PC-3 (cell line): Measurements from ENCODE around the gene STXBP6. TPM values are rescaled to one million over a fixed set of nuclear protein-coding genes. Genes with fewer than 3 reads are reported as not detected.

ENCODE experiments used
- ATAC-seq: fragments of 200-7000 bp; cut with Tn5 transposase; 2 replicates; pipeline ENCODE4 v1.9.1; 2020; ENCODE audit warnings: mild to moderate bottlenecking, moderate library complexity
- BruUV-seq: library from RNA; stranded (reverse); fragments of 400-500 nt; replicated peaks from 2 replicates; lab custom pipeline; 2021; lab: Mats Ljungman, UMichigan
- CTCF ChIA-PET: fragments of 300-600 bp; sonication (Branson Sonifier 250); formaldehyde crosslinking; loops from one replicate; lab custom pipeline; 2022; ENCODE audit warnings: antibody characterized with exemption; lab: Charles Lee
- POLR2A ChIA-PET: fragments of 300-600 bp; sonication (Branson Sonifier 250); formaldehyde crosslinking; loops from one replicate; lab custom pipeline; 2022; ENCODE audit warnings: antibody characterized with exemption; ENCODE audit not compliant: unreplicated experiment; lab: Charles Lee
- DNase-seq: peaks from one replicate; pipeline ENCODE4 v3.0.0-alpha.2; 2015
- H2AFZ ChIP-seq: fragments of 300-600 bp; sonication (generic); 2 replicates; pipeline ENCODE4 v1.6.0; 2016; ENCODE audit warnings: antibody characterized with exemption, low read length
- H3F3A ChIP-seq: fragments of 300-600 bp; sonication (generic); one replicate; pipeline ENCODE4 v1.6.0; 2017; ENCODE audit warnings: antibody characterized with exemption, low read length, control low read depth, mild to moderate bottlenecking; ENCODE audit not compliant: unreplicated experiment
- H3K27ac ChIP-seq: fragments of 300-600 bp; sonication (generic); 2 replicates; pipeline ENCODE4 v1.5.1; 2016; ENCODE audit warnings: mild to moderate bottlenecking, low read length
- H3K27me3 ChIP-seq: fragments of 300-600 bp; sonication (generic); 2 replicates; pipeline ENCODE4 v1.6.1; 2016; ENCODE audit warnings: low read length, mixed read lengths
- H3K36me3 ChIP-seq: fragments of 300-600 bp; sonication (generic); 2 replicates; pipeline ENCODE4 v1.6.1; 2016; ENCODE audit warnings: low read depth, mixed run types, low read length, mixed read lengths
- H3K4me1 ChIP-seq: fragments of 300-600 bp; sonication (generic); 2 replicates; pipeline ENCODE4 v1.5.1; 2016; ENCODE audit warnings: low read length; ENCODE audit not compliant: insufficient read depth
- H3K4me2 ChIP-seq: fragments of 300-600 bp; sonication (generic); 2 replicates; pipeline ENCODE4 v1.6.0; 2016; ENCODE audit warnings: low read length
- H3K4me3 ChIP-seq: fragments of 300-600 bp; sonication (generic); 2 replicates; pipeline ENCODE4 v1.5.1; 2016; ENCODE audit warnings: mild to moderate bottlenecking, low read length, mixed read lengths
- H3K79me2 ChIP-seq: fragments of 300-600 bp; sonication (generic); 2 replicates; pipeline ENCODE4 v1.6.1; 2017; ENCODE audit warnings: low read length, mixed read lengths
- H3K9ac ChIP-seq: fragments of 300-600 bp; sonication (generic); 2 replicates; pipeline ENCODE4 v1.6.0; 2016; ENCODE audit warnings: mild to moderate bottlenecking, low read length
- H3K9me2 ChIP-seq: fragments of 300-600 bp; sonication (generic); replicated peaks from 2 replicates; pipeline ENCODE4 v1.6.1; 2016; ENCODE audit warnings: mixed run types, low read length, mixed read lengths
- H3K9me3 ChIP-seq: fragments of 300-600 bp; sonication (generic); 2 replicates; pipeline ENCODE4 v1.6.1; 2016; ENCODE audit warnings: low read length, mixed read lengths
- H4K20me1 ChIP-seq: fragments of 300-600 bp; sonication (generic); 2 replicates; pipeline ENCODE4 v1.6.1; 2016; ENCODE audit warnings: low read length, mixed read lengths
- CTCF ChIP-seq: fragments of 300-600 bp; sonication (generic); conservative IDR thresholded peaks from 2 replicates; pipeline ENCODE4 v1.5.1; 2017; ENCODE audit warnings: antibody characterized with exemption, low read depth, mild to moderate bottlenecking, low read length
- EZH2 ChIP-seq: fragments of 300-600 bp; sonication (generic); IDR thresholded peaks from one replicate; pipeline ENCODE4 v1.6.1; 2017; ENCODE audit warnings: antibody characterized with exemption, mild to moderate bottlenecking, low read length; ENCODE audit not compliant: unreplicated experiment
- EZH2phosphoT487 ChIP-seq: fragments of 300-600 bp; sonication (generic); IDR thresholded peaks from 2 replicates; pipeline ENCODE4 v1.6.1; 2018; ENCODE audit warnings: mild to moderate bottlenecking, antibody characterized with exemption, low read length, borderline replicate concordance
- intact Hi-C: fragments of 100-400 bp; cut with micrococcal nuclease; formaldehyde crosslinking; loops from 2 replicates; pipeline ENCODE4 v1.9.0; 2023
- total RNA-seq: library from RNA; depleted of rRNA; stranded (reverse); fragments of >200 nt; gene quantifications from 2 replicates; pipeline ENCODE4 v1.2.3, GENCODE V29; 2014

The STXBP6 gene
- total RNA-seq, 1 experiment from 2014 or later, result 0.40 TPM

DNA sequence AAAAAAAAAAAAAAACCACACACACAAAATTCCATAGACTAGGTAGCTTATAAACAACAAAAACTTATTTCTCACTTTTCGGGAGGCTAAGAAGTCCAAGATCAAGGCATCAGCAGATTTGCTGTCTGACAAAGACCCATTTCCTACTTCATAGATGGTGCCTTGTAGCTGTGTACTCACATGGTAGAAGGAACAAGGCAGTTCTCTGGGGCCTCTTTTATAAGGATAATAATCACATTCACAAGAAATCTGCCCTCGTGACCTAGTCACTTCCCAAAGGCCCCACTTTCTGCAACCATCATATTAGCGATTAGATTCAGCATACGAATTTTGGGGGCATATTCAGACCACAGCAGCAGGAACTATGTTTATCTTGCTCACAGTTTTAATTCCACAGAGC is 54.9 kb downstream of the STXBP6 start:
- intact Hi-C loops, result no loop called here
- Histone ChIP-seq H3K4me2 (no peak overlapping the region), H3K9me2 (no peaks in the 10 kb centered on the region), H3K4me1 (no peaks in the 10 kb centered on the region), H2AFZ (no peak overlapping the region), H3K9me3 (0 out of 2 replicates have a peak, but pooled peaks cover 7% of the 10 kb centered on the region), H3K4me3 (no peak overlapping the region), H3F3A (no peaks in the 10 kb centered on the region), H3K9ac (no peak overlapping the region), H3K79me2 (no peaks in the 10 kb centered on the region), H3K27me3 (no peaks in the 10 kb centered on the region), H3K27ac (no peak overlapping the region), H3K36me3 (no peaks in the 10 kb centered on the region), H4K20me1 (no peaks in the 10 kb centered on the region)
- ChIA-PET POLR2A (no interaction called here), CTCF (no interaction called here)
- ATAC-seq, result no peak
- DNase-seq, result no peak
- no TSS peak for BruUV-seq
- TF ChIP-seq CTCF, result no peak
- TF ChIP-seq EZH2, result no peak
- TF ChIP-seq EZH2phosphoT487, result no peak

GRCh38 chr14:24993631-24994030 is 56.3 kb downstream of the STXBP6 start:
- Histone ChIP-seq H3K27me3 (no peaks in the 10 kb centered on the region), H3F3A (no peaks in the 10 kb centered on the region), H3K9me3 (0 out of 2 replicates have a peak, but pooled peaks cover 13% of the 10 kb centered on the region), H3K4me2 (no peak overlapping the region), H3K27ac (no peak overlapping the region), H3K79me2 (no peaks in the 10 kb centered on the region), H3K9me2 (no peaks in the 10 kb centered on the region), H3K9ac (no peak overlapping the region), H3K36me3 (no peaks in the 10 kb centered on the region), H3K4me1 (no peaks in the 10 kb centered on the region), H4K20me1 (no peaks in the 10 kb centered on the region), H3K4me3 (no peak overlapping the region), H2AFZ (no peak overlapping the region)
- TF ChIP-seq EZH2phosphoT487, result no peak
- TF ChIP-seq EZH2, result no peak
- POLR2A ChIA-PET, result no interaction called here
- intact Hi-C loops, result no loop called here
- CTCF ChIA-PET, result no interaction called here
- DNase-seq, result no peak
- no TSS peak for BruUV-seq
- ATAC-seq, result no peak

GRCh38 chr14:24992624-24993360 is 57.2 kb downstream of the STXBP6 start:
- Histone ChIP-seq H3K9me3 (0 out of 2 replicates have a peak, but pooled peaks cover 7% of the 10 kb centered on the region), H3F3A (no peaks in the 10 kb centered on the region), H4K20me1 (no peaks in the 10 kb centered on the region), H3K27ac (no peak overlapping the region), H3K79me2 (no peaks in the 10 kb centered on the region), H2AFZ (no peak overlapping the region), H3K4me2 (no peak overlapping the region), H3K4me1 (no peaks in the 10 kb centered on the region), H3K36me3 (no peaks in the 10 kb centered on the region), H3K4me3 (no peak overlapping the region), H3K9me2 (no peaks in the 10 kb centered on the region), H3K9ac (no peak overlapping the region), H3K27me3 (no peaks in the 10 kb centered on the region)
- no peak for DNase-seq
- POLR2A ChIA-PET, result no interaction called here
- ATAC-seq, result no peak
- intact Hi-C loops, result no loop called here
- CTCF ChIA-PET, result no interaction called here
- TF ChIP-seq EZH2, result no peak
- no peak for TF ChIP-seq CTCF
- TF ChIP-seq EZH2phosphoT487, result no peak
- BruUV-seq, result no TSS peak
